ENCODE results near the gene TMEM8B. TPM values are rescaled to one million over a fixed set of nuclear protein-coding genes. Genes with fewer than 3 reads are reported as not detected.

Gene TMEM8B
- polyA plus RNA-seq, 3 donors, result 2.6 to 11.6 (median 3.8) TPM

DNA sequence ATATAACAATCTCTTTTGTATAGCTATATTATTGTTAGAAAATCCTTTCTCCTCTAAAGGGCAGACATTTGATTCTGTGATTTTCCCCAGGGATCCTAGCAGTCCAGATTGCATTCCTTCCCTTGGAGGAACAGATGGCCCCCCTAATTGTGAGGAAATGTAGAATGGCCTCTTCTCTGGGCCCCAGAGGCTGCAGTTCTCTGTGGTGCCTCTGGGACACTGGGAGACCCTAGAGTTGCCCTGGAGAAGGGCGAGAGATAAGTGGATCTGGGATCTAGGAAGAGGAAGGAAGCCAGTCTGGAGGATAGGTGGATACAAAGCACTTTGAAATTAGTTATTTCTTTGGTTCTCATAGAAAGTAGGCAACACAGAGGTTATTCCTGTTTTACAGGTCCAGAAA is 12.3 kb upstream of the TMEM8B start:
- H4K20me1 ChIP-seq (ENCODE audit: insufficient read depth, low read length), result no peaks in the 10 kb centered on the region
- no peaks in the 10 kb centered on the region for H3K27me3 ChIP-seq (ENCODE audit: control insufficient read depth in 2 of 2, insufficient read depth in 2 of 2, low read length in 2 of 2)
- Mint-ChIP-seq H3K9me3 (no peaks in the 10 kb centered on the region), H3K4me1 (peaks cover 28% of the 10 kb centered on the region), H3K4me3 (no peak overlapping the region), H3K27me3 (ENCODE audit: low read depth in 3 of 3) (peaks cover 3 to 8% (median 6%) of the 10 kb centered on the region in 3 donors), H3K27ac (no peak overlapping the region), H3K36me3 (no peaks in the 10 kb centered on the region)
- H3K36me3 ChIP-seq (replicated peaks in 1 of 2; ENCODE audit: control insufficient read depth in 1 of 2, insufficient read depth in 2 of 2, low read length in 2 of 2), result no peaks in the 10 kb centered on the region
- no peak overlapping the region for H2AFZ ChIP-seq (ENCODE audit: insufficient read depth, low read depth, low read length, poor library complexity, severe bottlenecking)
- TF ChIP-seq, protein P1, sequence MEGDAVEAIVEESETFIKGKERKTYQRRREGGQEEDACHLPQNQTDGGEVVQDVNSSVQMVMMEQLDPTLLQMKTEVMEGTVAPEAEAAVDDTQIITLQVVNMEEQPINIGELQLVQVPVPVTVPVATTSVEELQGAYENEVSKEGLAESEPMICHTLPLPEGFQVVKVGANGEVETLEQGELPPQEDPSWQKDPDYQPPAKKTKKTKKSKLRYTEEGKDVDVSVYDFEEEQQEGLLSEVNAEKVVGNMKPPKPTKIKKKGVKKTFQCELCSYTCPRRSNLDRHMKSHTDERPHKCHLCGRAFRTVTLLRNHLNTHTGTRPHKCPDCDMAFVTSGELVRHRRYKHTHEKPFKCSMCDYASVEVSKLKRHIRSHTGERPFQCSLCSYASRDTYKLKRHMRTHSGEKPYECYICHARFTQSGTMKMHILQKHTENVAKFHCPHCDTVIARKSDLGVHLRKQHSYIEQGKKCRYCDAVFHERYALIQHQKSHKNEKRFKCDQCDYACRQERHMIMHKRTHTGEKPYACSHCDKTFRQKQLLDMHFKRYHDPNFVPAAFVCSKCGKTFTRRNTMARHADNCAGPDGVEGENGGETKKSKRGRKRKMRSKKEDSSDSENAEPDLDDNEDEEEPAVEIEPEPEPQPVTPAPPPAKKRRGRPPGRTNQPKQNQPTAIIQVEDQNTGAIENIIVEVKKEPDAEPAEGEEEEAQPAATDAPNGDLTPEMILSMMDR (IDR thresholded peaks at IDR 0.05), result no peak
- no peak overlapping the region for H3K4me2 ChIP-seq (replicated peaks; ENCODE audit: extremely low read depth, low read length, poor library complexity, severe bottlenecking)
- H3K9me3 ChIP-seq (replicated peaks in 1 of 2; ENCODE audit: control insufficient read depth in 1 of 2, insufficient read depth in 1 of 2, low read length in 2 of 2), result no peaks in the 10 kb centered on the region
- peaks cover 4% of the 10 kb centered on the region for H3K79me2 ChIP-seq (ENCODE audit: insufficient read depth, low read length)
- no peak overlapping the region for H3K27ac ChIP-seq (ENCODE audit: low read depth in 1 of 2, low read length in 2 of 2)
- peaks cover 29 to 38% of the 10 kb centered on the region in 2 donors for H3K4me1 ChIP-seq (ENCODE audit: control insufficient read depth in 1 of 2, insufficient read depth in 2 of 2, low read length in 2 of 2)
- H3K9ac ChIP-seq (ENCODE audit: insufficient read depth, low read length, poor library complexity, severe bottlenecking), result no peak overlapping the region
- DNase-seq, result no peak
- H3K4me3 ChIP-seq (replicated peaks in 1 of 3; ENCODE audit: low read depth in 2 of 3, low read length in 3 of 3), result no peak overlapping the region
- intact Hi-C loops (cut with micrococcal nuclease), result loop anchor here in 1 of 2 donors (10.0 kb wide), 1 partner anchor 212 kb away; the partner anchor contains the start of gene TESK1
- WGBS (ENCODE audit: insufficient coverage), result 100% methylated on average over 1 of the region's 1 CpG

DNA sequence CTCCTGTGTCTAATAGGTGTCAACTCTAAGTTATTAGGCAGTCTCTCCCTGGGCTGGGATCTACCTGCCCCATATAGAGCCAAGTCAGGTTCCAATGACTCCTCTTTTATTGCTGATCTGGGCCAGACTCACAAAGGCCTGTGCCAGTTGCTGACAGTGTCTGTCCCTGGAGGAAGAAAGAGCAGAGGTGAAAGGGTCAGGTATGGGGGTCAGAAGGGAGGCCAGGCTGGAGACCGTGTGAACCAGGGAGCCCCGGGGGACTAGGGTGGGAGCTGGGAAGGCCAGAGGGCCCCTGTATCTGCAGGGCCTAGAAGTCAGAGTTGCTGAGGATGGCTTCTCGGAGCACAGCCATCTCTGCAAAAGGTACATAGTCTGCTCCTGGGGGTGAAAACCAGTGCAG is 10.7 kb upstream of the TMEM8B start:
- no peak overlapping the region for H3K27ac ChIP-seq (ENCODE audit: low read depth in 1 of 2, low read length in 2 of 2)
- H3K36me3 Mint-ChIP-seq, result no peaks in the 10 kb centered on the region
- peaks cover 17 to 22% of the 10 kb centered on the region in 2 donors for H3K4me1 ChIP-seq (ENCODE audit: control insufficient read depth in 1 of 2, insufficient read depth in 2 of 2, low read length in 2 of 2)
- no peaks in the 10 kb centered on the region for H3K36me3 ChIP-seq (replicated peaks in 1 of 2; ENCODE audit: control insufficient read depth in 1 of 2, insufficient read depth in 2 of 2, low read length in 2 of 2)
- 100% methylated on average over 3 of the region's 3 CpGs for whole genome bisulfite sequencing (ENCODE audit: insufficient coverage)
- H2AFZ ChIP-seq (ENCODE audit: insufficient read depth, low read depth, low read length, poor library complexity, severe bottlenecking), result no peak overlapping the region
- intact Hi-C loops (cut with micrococcal nuclease), result loop anchor here in 1 of 2 donors (10.0 kb wide), 1 partner anchor 214 kb away; the partner anchor contains the start of gene TESK1
- H3K4me1 Mint-ChIP-seq, result peaks cover 18% of the 10 kb centered on the region
- no peaks in the 10 kb centered on the region for H3K9me3 Mint-ChIP-seq
- peaks cover 4% of the 10 kb centered on the region for H3K79me2 ChIP-seq (ENCODE audit: insufficient read depth, low read length)
- H3K4me3 ChIP-seq (replicated peaks in 1 of 3; ENCODE audit: low read depth in 2 of 3, low read length in 3 of 3), result no peak overlapping the region
- TF ChIP-seq, protein P1 (IDR thresholded peaks at IDR 0.05), result no peak
- no peaks in the 10 kb centered on the region for H4K20me1 ChIP-seq (ENCODE audit: insufficient read depth, low read length)
- H3K4me2 ChIP-seq (replicated peaks; ENCODE audit: extremely low read depth, low read length, poor library complexity, severe bottlenecking), result no peak overlapping the region
- H3K4me3 Mint-ChIP-seq, result no peak overlapping the region
- no peaks in the 10 kb centered on the region for H3K9me3 ChIP-seq (replicated peaks in 1 of 2; ENCODE audit: control insufficient read depth in 1 of 2, insufficient read depth in 1 of 2, low read length in 2 of 2)
- H3K27ac Mint-ChIP-seq, result no peak overlapping the region
- H3K27me3 Mint-ChIP-seq (ENCODE audit: low read depth in 3 of 3), result peaks cover 1 to 8% (median 7%) of the 10 kb centered on the region in 3 donors
- H3K27me3 ChIP-seq (ENCODE audit: control insufficient read depth in 2 of 2, insufficient read depth in 2 of 2, low read length in 2 of 2), result no peaks in the 10 kb centered on the region
- no peak for DNase-seq
- H3K9ac ChIP-seq (ENCODE audit: insufficient read depth, low read length, poor library complexity, severe bottlenecking), result no peak overlapping the region
